ENCODE data around the gene TTC12.

The TTC12 gene

DNA sequence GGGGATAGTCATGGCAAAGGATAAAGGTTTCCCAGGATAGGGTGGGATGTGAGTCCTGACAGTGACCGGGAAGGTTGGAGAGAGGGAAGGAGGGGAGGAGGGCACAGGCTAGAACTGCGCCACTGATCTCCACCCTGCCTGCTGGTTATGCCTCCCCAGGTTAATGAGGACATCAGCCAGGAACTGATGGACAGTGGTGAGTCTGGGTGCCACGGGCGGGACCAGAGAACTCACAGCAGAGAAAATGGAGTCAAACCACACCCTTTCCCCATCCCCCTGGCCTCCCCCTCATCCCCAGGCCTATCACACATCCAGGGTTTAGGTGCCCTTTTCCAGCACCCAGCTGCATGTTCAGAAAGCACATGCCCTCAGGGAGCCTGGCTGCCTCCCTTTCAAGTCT is 83.4 kb downstream of the TTC12 start:
- TF ChIP-seq TEAD4 (IDR thresholded peaks at IDR 0.05) = no peak
- TF ChIP-seq, protein P1, sequence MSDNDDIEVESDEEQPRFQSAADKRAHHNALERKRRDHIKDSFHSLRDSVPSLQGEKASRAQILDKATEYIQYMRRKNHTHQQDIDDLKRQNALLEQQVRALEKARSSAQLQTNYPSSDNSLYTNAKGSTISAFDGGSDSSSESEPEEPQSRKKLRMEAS (IDR thresholded peaks at IDR 0.05) = no peak

DNA sequence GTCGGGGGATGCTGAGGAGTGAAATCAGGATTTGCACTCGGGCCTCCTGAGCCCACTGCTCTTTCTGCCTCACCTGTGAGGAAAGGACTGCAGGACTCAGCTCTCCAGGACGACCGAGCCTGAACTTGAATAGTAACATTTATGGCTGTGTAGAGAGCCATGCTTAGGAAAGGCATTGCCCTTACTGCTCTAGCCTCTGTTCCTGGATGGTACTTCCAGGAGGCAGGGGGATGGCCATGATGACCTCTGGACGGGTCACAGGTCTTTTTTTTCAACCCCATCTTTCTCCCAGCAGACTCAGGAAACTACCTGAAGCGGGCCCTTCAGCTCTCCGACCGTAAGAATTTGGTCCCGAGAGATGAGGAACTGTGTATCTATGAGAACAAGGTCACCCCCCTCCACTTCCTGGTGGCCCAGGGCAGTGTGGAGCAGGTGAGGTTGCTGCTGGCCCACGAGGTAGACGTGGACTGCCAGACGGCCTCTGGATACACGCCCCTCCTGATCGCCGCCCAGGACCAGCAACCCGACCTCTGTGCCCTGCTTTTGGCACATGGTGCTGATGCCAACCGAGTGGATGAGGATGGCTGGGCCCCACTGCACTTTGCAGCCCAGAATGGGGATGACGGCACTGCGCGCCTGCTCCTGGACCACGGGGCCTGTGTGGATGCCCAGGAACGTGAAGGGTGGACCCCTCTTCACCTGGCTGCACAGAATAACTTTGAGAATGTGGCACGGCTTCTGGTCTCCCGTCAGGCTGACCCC is 84.5 kb downstream of the TTC12 start:
- TF ChIP-seq, protein P2, sequence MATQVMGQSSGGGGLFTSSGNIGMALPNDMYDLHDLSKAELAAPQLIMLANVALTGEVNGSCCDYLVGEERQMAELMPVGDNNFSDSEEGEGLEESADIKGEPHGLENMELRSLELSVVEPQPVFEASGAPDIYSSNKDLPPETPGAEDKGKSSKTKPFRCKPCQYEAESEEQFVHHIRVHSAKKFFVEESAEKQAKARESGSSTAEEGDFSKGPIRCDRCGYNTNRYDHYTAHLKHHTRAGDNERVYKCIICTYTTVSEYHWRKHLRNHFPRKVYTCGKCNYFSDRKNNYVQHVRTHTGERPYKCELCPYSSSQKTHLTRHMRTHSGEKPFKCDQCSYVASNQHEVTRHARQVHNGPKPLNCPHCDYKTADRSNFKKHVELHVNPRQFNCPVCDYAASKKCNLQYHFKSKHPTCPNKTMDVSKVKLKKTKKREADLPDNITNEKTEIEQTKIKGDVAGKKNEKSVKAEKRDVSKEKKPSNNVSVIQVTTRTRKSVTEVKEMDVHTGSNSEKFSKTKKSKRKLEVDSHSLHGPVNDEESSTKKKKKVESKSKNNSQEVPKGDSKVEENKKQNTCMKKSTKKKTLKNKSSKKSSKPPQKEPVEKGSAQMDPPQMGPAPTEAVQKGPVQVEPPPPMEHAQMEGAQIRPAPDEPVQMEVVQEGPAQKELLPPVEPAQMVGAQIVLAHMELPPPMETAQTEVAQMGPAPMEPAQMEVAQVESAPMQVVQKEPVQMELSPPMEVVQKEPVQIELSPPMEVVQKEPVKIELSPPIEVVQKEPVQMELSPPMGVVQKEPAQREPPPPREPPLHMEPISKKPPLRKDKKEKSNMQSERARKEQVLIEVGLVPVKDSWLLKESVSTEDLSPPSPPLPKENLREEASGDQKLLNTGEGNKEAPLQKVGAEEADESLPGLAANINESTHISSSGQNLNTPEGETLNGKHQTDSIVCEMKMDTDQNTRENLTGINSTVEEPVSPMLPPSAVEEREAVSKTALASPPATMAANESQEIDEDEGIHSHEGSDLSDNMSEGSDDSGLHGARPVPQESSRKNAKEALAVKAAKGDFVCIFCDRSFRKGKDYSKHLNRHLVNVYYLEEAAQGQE (IDR thresholded peaks at IDR 0.05; ENCODE audit: low read depth) = no peak
- TF ChIP-seq, protein P3, sequence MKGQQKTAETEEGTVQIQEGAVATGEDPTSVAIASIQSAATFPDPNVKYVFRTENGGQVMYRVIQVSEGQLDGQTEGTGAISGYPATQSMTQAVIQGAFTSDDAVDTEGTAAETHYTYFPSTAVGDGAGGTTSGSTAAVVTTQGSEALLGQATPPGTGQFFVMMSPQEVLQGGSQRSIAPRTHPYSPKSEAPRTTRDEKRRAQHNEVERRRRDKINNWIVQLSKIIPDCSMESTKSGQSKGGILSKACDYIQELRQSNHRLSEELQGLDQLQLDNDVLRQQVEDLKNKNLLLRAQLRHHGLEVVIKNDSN (IDR thresholded peaks at IDR 0.05) = no peak
- TF ChIP-seq ZBTB7A (IDR thresholded peaks at IDR 0.05; ENCODE audit: low read depth) (no peak), EP300 (IDR thresholded peaks at IDR 0.05; ENCODE audit: borderline replicate concordance) (no peak), TAF1 (IDR thresholded peaks at IDR 0.05; ENCODE audit: low read depth) (no peak), EGR1 (IDR thresholded peaks at IDR 0.05) (no peak), CREB1 (IDR thresholded peaks at IDR 0.05; ENCODE audit: low read depth) (no peak), TCF12 (IDR thresholded peaks at IDR 0.05; ENCODE audit: low read depth) (no peak), CEBPB (IDR thresholded peaks at IDR 0.05) (no peak), FOXM1 (IDR thresholded peaks at IDR 0.05; ENCODE audit: borderline replicate concordance, low read depth) (no peak), TEAD4 (IDR thresholded peaks at IDR 0.05) (no peak), NFIC (IDR thresholded peaks at IDR 0.05) (no peak), RAD21 (IDR thresholded peaks at IDR 0.05; ENCODE audit: low read depth) (no peak), YY1 (IDR thresholded peaks at IDR 0.05; ENCODE audit: low read depth) (no peak)
- TF ChIP-seq, protein P1 (IDR thresholded peaks at IDR 0.05) = no peak

DNA sequence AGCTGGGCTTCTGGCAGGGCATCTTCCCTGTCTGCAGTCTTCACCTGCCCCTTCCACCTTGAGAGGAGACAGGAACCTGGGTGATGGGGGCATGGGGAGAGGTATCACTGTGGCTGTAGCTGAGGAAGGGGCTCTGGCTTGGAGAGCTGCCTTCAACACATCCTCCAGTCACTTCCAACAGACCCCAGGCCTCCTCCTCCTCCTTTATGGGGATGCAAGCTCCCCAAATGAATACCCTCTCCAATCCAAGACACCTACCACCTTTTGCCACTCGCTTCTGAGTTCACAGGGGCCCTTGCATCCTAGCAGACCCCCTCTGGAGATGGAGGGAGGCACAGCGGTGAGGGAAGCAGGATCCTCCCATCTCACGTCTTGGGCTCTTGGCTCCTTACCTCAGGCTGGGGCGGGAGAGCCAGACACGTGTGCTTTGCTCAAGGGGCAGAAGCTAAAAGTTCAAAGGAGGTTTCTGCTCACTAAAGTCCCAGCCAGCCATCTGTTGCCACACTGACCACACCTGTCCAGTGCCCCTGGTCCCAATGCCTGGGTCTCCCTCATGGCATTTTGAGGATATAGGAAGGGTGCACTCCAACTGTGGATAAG is 86.3 kb downstream of the TTC12 start:
- TF ChIP-seq, protein P3 (IDR thresholded peaks at IDR 0.05) = no peak
- TF ChIP-seq TCF12 (IDR thresholded peaks at IDR 0.05; ENCODE audit: low read depth) (no peak), NFIC (IDR thresholded peaks at IDR 0.05) (no peak), RAD21 (IDR thresholded peaks at IDR 0.05; ENCODE audit: low read depth) (no peak)

DNA sequence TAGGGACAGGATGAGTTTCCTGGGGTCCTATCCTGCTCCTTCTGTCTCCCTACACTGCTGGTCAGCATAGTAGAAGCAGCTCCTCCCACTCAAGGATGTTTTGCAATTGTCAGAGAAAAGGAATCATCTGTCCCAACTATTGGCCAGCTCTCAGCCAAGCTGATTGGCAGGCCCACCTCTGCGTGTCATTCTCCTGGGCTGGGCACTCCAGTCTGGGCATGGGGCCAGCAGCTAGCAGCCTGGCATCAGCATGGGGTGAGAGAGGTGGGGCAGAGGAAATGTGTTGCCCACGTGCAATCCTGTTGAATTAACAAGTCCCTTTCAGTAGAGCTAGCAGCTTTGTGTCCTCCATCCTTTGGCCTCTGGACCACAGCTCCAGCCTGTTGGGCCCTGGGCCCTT is 87.3 kb downstream of the TTC12 start:
- peak; percentile 36; the same call in 1 of the 2 replicates for TF ChIP-seq CEBPB (IDR thresholded peaks at IDR 0.05)
- TF ChIP-seq, protein P1 (IDR thresholded peaks at IDR 0.05) = peak; percentile 58
- TF ChIP-seq EP300 (IDR thresholded peaks at IDR 0.05; ENCODE audit: borderline replicate concordance) = no peak
- no peak for TF ChIP-seq TCF12 (IDR thresholded peaks at IDR 0.05; ENCODE audit: low read depth)
- TF ChIP-seq NFIC (IDR thresholded peaks at IDR 0.05) = peak; percentile 54; the same call in 1 of the 2 replicates
- no peak for TF ChIP-seq TAF1 (IDR thresholded peaks at IDR 0.05; ENCODE audit: low read depth)

DNA sequence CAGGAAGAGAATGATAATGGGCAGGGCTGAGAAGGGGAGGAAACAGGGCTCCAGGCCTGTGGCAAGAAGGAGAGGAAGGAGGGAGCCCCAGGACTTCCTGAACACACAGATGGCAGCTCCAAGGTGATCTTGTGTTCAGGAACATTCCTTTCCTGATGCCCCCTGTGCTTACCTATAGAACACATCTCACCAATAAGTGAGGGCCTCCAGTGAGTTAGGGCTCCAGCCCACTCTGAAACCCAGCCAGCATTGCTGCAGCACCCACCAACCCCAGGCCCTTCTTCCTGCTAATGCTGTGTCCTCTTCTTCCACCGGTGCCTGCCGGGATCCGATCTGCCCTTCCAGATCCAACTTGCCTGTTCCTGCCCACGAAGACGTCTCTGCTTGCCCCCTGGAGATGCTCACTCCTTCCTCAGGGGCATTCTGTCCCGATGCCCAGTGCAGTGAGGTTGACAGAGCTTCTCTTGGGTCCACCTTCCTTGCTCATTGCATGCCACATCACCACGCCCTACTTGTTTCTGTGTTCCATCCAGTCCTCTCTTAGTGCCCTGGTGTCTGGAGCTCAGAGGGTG is 90.6 kb downstream of the TTC12 start:
- TF ChIP-seq, protein P1 (IDR thresholded peaks at IDR 0.05) = no peak
- TF ChIP-seq NFIC (IDR thresholded peaks at IDR 0.05) = no peak
- TF ChIP-seq TAF1 (IDR thresholded peaks at IDR 0.05; ENCODE audit: low read depth) = no peak
- TF ChIP-seq CEBPB (IDR thresholded peaks at IDR 0.05) = no peak
- TF ChIP-seq YY1 (IDR thresholded peaks at IDR 0.05; ENCODE audit: low read depth) = no peak
- no peak for TF ChIP-seq EGR1 (IDR thresholded peaks at IDR 0.05)
- no peak for TF ChIP-seq RAD21 (IDR thresholded peaks at IDR 0.05; ENCODE audit: low read depth)
- TF ChIP-seq, protein P3 (IDR thresholded peaks at IDR 0.05) = no peak
- no peak for TF ChIP-seq TCF12 (IDR thresholded peaks at IDR 0.05; ENCODE audit: low read depth)
- no peak for TF ChIP-seq FOXM1 (IDR thresholded peaks at IDR 0.05; ENCODE audit: borderline replicate concordance, low read depth)
- TF ChIP-seq TEAD4 (IDR thresholded peaks at IDR 0.05) = no peak
- TF ChIP-seq, protein P2 (IDR thresholded peaks at IDR 0.05; ENCODE audit: low read depth) = no peak
- TF ChIP-seq ZBTB7A (IDR thresholded peaks at IDR 0.05; ENCODE audit: low read depth) = no peak
- no peak for TF ChIP-seq CREB1 (IDR thresholded peaks at IDR 0.05; ENCODE audit: low read depth)

Data from Ishikawa (cell line).